HepG2 (cell line): ENCODE results near the gene RRAS2.

Experiments used
- FOXM1 ChIP-seq: sonication (generic); formaldehyde crosslinking; IDR thresholded peaks from 2 replicates; pipeline ENCODE4 v1.5.0; 2020; ENCODE audit warnings: missing genetic modification reagents
- GABPA ChIP-seq, 2 experiments: IDR thresholded peaks; 2 replicates each; pipeline ENCODE4 v1.6.1; 2011 to 2016; ENCODE audit warnings: low read depth in 2 of 2, low read length in 1 of 2, missing biosample characterization in 1 of 2, missing genetic modification characterization in 1 of 2
- HNRNPH1 ChIP-seq: fragments of 200-400 bp; formaldehyde crosslinking; optimal IDR thresholded peaks from 2 replicates; pipeline ENCODE3; 2017; ENCODE audit warnings: mild to moderate bottlenecking, low read depth, low read length
- MTA3 ChIP-seq: sonication (generic); formaldehyde crosslinking; IDR thresholded peaks from 2 replicates; pipeline ENCODE4 v1.4.0; 2020; ENCODE audit warnings: missing genetic modification reagents
- NKX3-1 ChIP-seq: sonication (generic); formaldehyde crosslinking; IDR thresholded peaks from 2 replicates; pipeline ENCODE4 v1.5.0; 2020; ENCODE audit warnings: missing genetic modification reagents
- XRCC5 ChIP-seq: fragments of 200-400 bp; formaldehyde crosslinking; optimal IDR thresholded peaks from 2 replicates; pipeline ENCODE3; 2017; ENCODE audit warnings: mild to moderate bottlenecking, low read length
- ZNF12 ChIP-seq: sonication (generic); formaldehyde crosslinking; IDR thresholded peaks from 2 replicates; pipeline ENCODE4 v1.5.0; 2020; ENCODE audit warnings: missing genetic modification reagents
- ZNF263 ChIP-seq: sonication (generic); formaldehyde crosslinking; IDR thresholded peaks from 2 replicates; pipeline ENCODE4 v1.4.0; 2020; ENCODE audit warnings: missing genetic modification reagents

DNA sequence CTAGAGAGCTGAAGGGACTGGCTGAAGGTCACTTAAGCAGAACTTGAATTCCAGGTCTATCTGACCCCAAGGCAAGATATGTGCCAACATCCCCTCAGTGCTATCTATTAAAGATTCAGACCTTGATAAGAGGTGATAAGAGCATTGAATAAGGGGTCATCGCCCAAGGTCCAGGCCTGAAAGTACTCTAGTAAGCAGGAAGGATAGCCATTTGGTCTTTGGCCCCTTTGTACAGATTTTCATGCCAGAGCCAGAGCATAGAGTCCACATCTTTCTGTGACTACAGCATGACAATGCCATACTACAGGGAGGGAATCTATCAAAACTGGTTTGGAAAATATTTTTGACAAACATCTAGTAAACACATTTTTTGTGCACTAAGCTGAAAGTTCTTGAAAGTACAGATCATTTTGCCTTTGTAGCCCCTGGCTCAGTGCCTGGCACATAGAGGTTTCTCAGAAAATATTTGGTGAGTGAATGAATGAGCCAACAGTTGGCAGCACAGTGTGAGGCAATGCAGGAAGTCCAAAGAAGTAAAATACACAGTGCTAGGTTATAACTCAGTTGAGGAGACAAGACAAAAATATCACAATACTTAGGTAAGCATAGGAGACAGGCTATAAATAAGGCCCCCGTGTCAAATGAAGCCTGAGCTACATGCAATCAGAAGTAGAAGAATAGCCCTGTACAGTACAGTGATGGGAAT is 15.1 kb upstream of the RRAS2 start:
- TF ChIP-seq HNRNPH1 = no peak
- no peak for TF ChIP-seq ZNF263 (CRISPR knock-in tag)
- TF ChIP-seq FOXM1 (CRISPR knock-in tag) = no peak
- TF ChIP-seq NKX3-1 (CRISPR knock-in tag) = no peak
- TF ChIP-seq ZNF12 (CRISPR knock-in tag) = no peak
- TF ChIP-seq MTA3 (CRISPR knock-in tag) = no peak
- TF ChIP-seq GABPA (IDR thresholded peaks at IDR 0.05; ENCODE audit: low read depth, low read length) = no peak
- TF ChIP-seq GABPA (CRISPR knock-in tag; IDR thresholded peaks at IDR 0.05; ENCODE audit: low read depth) = no peak
- TF ChIP-seq XRCC5 = no peak
